H9 (cell line): ENCODE results near the gene ARMC10. TPM values are rescaled to one million over a fixed set of nuclear protein-coding genes. Genes with fewer than 3 reads are reported as not detected.
A peak's percentile ranks its signal among the peaks of the same experiment; 100 is the strongest.

Experiments
- DNase-seq: peaks from one replicate; pipeline ENCODE4 v3.0.0-alpha.2; 2017
- H2AFZ ChIP-seq: one replicate; pipeline ENCODE4 v1.6.1; 2013; ENCODE audit warnings: mild to moderate bottlenecking, low read length, control low read depth, moderate library complexity
- H2AK5ac ChIP-seq: 2 replicates; pipeline ENCODE4 v1.6.1; 2013; ENCODE audit warnings: low read length, control low read depth, mixed read lengths; ENCODE audit not compliant: insufficient read length
- H2BK120ac ChIP-seq: one replicate; pipeline ENCODE4 v1.6.1; 2013; ENCODE audit warnings: low read depth, mild to moderate bottlenecking, low read length, control low read depth, inconsistent platforms; ENCODE audit not compliant: poor library complexity, severe bottlenecking
- H2BK12ac ChIP-seq: 2 replicates; pipeline ENCODE4 v1.6.1; 2013; ENCODE audit warnings: low read length, control low read depth, mixed read lengths, low read depth; ENCODE audit not compliant: insufficient read length
- H2BK15ac ChIP-seq: 2 replicates; pipeline ENCODE4 v1.6.1; 2013; ENCODE audit warnings: low read depth, low read length, control low read depth
- H2BK20ac ChIP-seq: one replicate; pipeline ENCODE4 v1.6.1; 2013; ENCODE audit warnings: low read depth, mild to moderate bottlenecking, low read length, control low read depth, inconsistent platforms; ENCODE audit not compliant: poor library complexity, severe bottlenecking
- H2BK5ac ChIP-seq: 2 replicates; pipeline ENCODE4 v1.6.1; 2013; ENCODE audit warnings: low read length, control low read depth, mixed read lengths; ENCODE audit not compliant: insufficient read length
- H3K14ac ChIP-seq: 2 replicates; pipeline ENCODE4 v1.6.1; 2013; ENCODE audit warnings: low read length, control low read depth; ENCODE audit not compliant: insufficient read depth
- H3K18ac ChIP-seq: 2 replicates; pipeline ENCODE4 v1.6.1; 2013; ENCODE audit warnings: low read depth, mild to moderate bottlenecking, mixed read lengths, low read length, control low read depth; ENCODE audit not compliant: insufficient read length
- H3K23ac ChIP-seq: 2 replicates; pipeline ENCODE4 v1.6.1; 2013; ENCODE audit warnings: low read length, control low read depth, mixed read lengths, low read depth; ENCODE audit not compliant: insufficient read length
- H3K23me2 ChIP-seq: 2 replicates; pipeline ENCODE4 v1.6.1; 2013; ENCODE audit warnings: low read depth, mild to moderate bottlenecking, mixed read lengths, low read length, control low read depth; ENCODE audit not compliant: insufficient read length, poor library complexity, severe bottlenecking
- H3K27ac ChIP-seq: 2 replicates; pipeline ENCODE4 v1.5.1; 2013; ENCODE audit warnings: low read length, control low read depth, mixed read lengths, low read depth; ENCODE audit not compliant: insufficient read length
- H3K27me3 ChIP-seq: 2 replicates; pipeline ENCODE4 v1.6.1; 2013; ENCODE audit warnings: low read length, control low read depth, inconsistent platforms; ENCODE audit not compliant: insufficient read depth
- H3K4ac ChIP-seq: 2 replicates; pipeline ENCODE4 v1.6.1; 2013; ENCODE audit warnings: low read depth, mild to moderate bottlenecking, control low read depth, inconsistent platforms, low read length, moderate library complexity
- H3K4me1 ChIP-seq: 2 replicates; pipeline ENCODE4 v1.6.1; 2013; ENCODE audit warnings: low read length, control low read depth, inconsistent platforms; ENCODE audit not compliant: insufficient read depth
- H3K4me2 ChIP-seq: 2 replicates; pipeline ENCODE4 v1.6.1; 2013; ENCODE audit warnings: low read length, control low read depth, mixed read lengths; ENCODE audit not compliant: insufficient read length, insufficient read depth
- H3K56ac ChIP-seq: 2 replicates; pipeline ENCODE4 v1.6.1; 2013; ENCODE audit warnings: low read depth, mild to moderate bottlenecking, mixed read lengths, low read length, control low read depth; ENCODE audit not compliant: insufficient read length
- H3K79me1 ChIP-seq: 2 replicates; pipeline ENCODE4 v1.6.1; 2013; ENCODE audit warnings: low read depth, mild to moderate bottlenecking, moderate library complexity, low read length, control low read depth, inconsistent platforms; ENCODE audit not compliant: insufficient read depth, poor library complexity, severe bottlenecking
- H3K79me2 ChIP-seq: 2 replicates; pipeline ENCODE4 v1.6.1; 2013; ENCODE audit warnings: low read length, control low read depth, inconsistent platforms; ENCODE audit not compliant: insufficient read depth
- H3K9ac ChIP-seq: 2 replicates; pipeline ENCODE4 v1.6.1; 2013; ENCODE audit warnings: low read length, control low read depth, mixed read lengths; ENCODE audit not compliant: insufficient read length; ENCODE audit errors: extremely low read depth
- H3K9me3 ChIP-seq: one replicate; pipeline ENCODE4 v1.6.1; 2013; ENCODE audit warnings: low read depth, low read length, inconsistent platforms; ENCODE audit not compliant: control insufficient read depth
- H3T11ph ChIP-seq: one replicate; pipeline ENCODE4 v1.6.1; 2013; ENCODE audit warnings: mild to moderate bottlenecking, low read length, control low read depth, inconsistent platforms
- H4K20me1 ChIP-seq: one replicate; pipeline ENCODE4 v1.6.1; 2013; ENCODE audit not compliant: control insufficient read depth, insufficient read length, insufficient read depth
- H4K5ac ChIP-seq: 2 replicates; pipeline ENCODE4 v1.6.1; 2013; ENCODE audit warnings: low read depth, mild to moderate bottlenecking, mixed read lengths, low read length, control low read depth; ENCODE audit not compliant: insufficient read length
- H4K8ac ChIP-seq: replicated peaks from 2 replicates; pipeline ENCODE4 v1.6.1; 2013; ENCODE audit warnings: low read length, control low read depth, mixed read lengths, low read depth; ENCODE audit not compliant: insufficient read length
- H4K91ac ChIP-seq: 2 replicates; pipeline ENCODE4 v1.6.1; 2013; ENCODE audit warnings: low read depth, mild to moderate bottlenecking, moderate library complexity, mixed read lengths, low read length, control low read depth; ENCODE audit not compliant: insufficient read length
- H3K27ac Mint-ChIP-seq, 3 experiments: 2 replicates in 2 of 3; 3 replicates in 1 of 3; pipeline ENCODE4 v1.8.0; 2020 to 2021; ENCODE audit warnings: mixed read lengths in 3 of 3, mild to moderate bottlenecking in 1 of 3, moderate library complexity in 1 of 3
- H3K27me3 Mint-ChIP-seq: 2 replicates; pipeline ENCODE4 v1.8.0; 2021; ENCODE audit warnings: low read depth, mild to moderate bottlenecking, moderate library complexity, mixed read lengths
- H3K36me3 Mint-ChIP-seq, 3 experiments: 2 replicates in 2 of 3; 3 replicates in 1 of 3; pipeline ENCODE4 v1.8.0; 2020 to 2021; ENCODE audit warnings: low read depth in 3 of 3, mixed read lengths in 3 of 3; ENCODE audit not compliant: insufficient read depth in 1 of 3
- H3K4me1 Mint-ChIP-seq, 2 experiments: 2 replicates each; pipeline ENCODE4 v1.8.0; 2020; ENCODE audit warnings: mixed read lengths in 2 of 2
- H3K4me3 Mint-ChIP-seq, 2 experiments: 2 replicates in 1 of 2; 3 replicates in 1 of 2; pipeline ENCODE4 v1.8.0; 2020 to 2021; ENCODE audit warnings: mild to moderate bottlenecking in 2 of 2, mixed read lengths in 2 of 2, moderate library complexity in 1 of 2
- H3K9me3 Mint-ChIP-seq, 2 experiments: 2 replicates in 1 of 2; 3 replicates in 1 of 2; pipeline ENCODE4 v1.8.0; 2020; ENCODE audit warnings: mild to moderate bottlenecking in 2 of 2, mixed read lengths in 2 of 2, moderate library complexity in 1 of 2
- CTCF ChIP-seq: fragments of 200-600 bp; sonication (generic); conservative IDR thresholded peaks from 3 replicates; pipeline ENCODE4 v1.8.0; 2021; ENCODE audit warnings: antibody characterized with exemption, mild to moderate bottlenecking
- WGBS: extraction: QIAGEN DNeasy Blood & Tissue Kit; methylation state at CpG from one replicate; pipeline ENCODE4 v1.1.7; 2013; ENCODE audit warnings: missing lambda C conversion rate, low lambda C conversion rate, mixed read lengths; ENCODE audit not compliant: insufficient read length; ENCODE audit errors: extremely low coverage; 5-methylcytosine and 5-hydroxymethylcytosine counted together
- total RNA-seq: library from RNA; stranded (reverse); gene quantifications from 2 replicates; pipeline ENCODE4 v1.2.1, GENCODE V29; 2021

ARMC10 gene
- total RNA-seq, 1 experiment from 2014 or later = 46.8 TPM

GRCh38 chr7:103114576-103115008 lies 39.7 kb downstream of the ARMC10 start:
- no peak overlapping the region for H2BK20ac ChIP-seq
- no peak overlapping the region for H3K23ac ChIP-seq
- H3K9ac ChIP-seq = no peak overlapping the region
- H2BK12ac ChIP-seq = no peak overlapping the region
- Mint-ChIP-seq H3K27ac (peak overlapping the region in 1 of 3 experiments; percentile 22; a peak in 2 of 7 replicates), H3K4me3 (no peak overlapping the region), H3K4me1 (no peaks in the 10 kb centered on the region), H3K27me3 (no peaks in the 10 kb centered on the region), H3K9me3 (peaks cover 0 to 2% of the 10 kb centered on the region in 2 experiments; a peak in 1 of 5 replicates), H3K36me3 (peaks cover 20 to 27% (median 22%) of the 10 kb centered on the region in 3 experiments; a peak in 6 of 7 replicates)
- H3K23me2 ChIP-seq = no peaks in the 10 kb centered on the region
- H2BK15ac ChIP-seq = no peak overlapping the region
- H4K91ac ChIP-seq = no peak overlapping the region
- H2BK5ac ChIP-seq = no peak overlapping the region
- no peaks in the 10 kb centered on the region for H4K20me1 ChIP-seq
- no peak overlapping the region for H4K5ac ChIP-seq
- H4K8ac ChIP-seq = no peak overlapping the region
- H3K4ac ChIP-seq = no peak overlapping the region
- H3K56ac ChIP-seq = no peak overlapping the region
- DNase-seq = no peak
- H3K27me3 ChIP-seq = no peaks in the 10 kb centered on the region
- no peak overlapping the region for H2AFZ ChIP-seq
- WGBS = no CpG with 5 or more reads among the region's 1 CpG
- no peak overlapping the region for H3T11ph ChIP-seq
- H3K14ac ChIP-seq = no peak overlapping the region
- no peak overlapping the region for H3K18ac ChIP-seq
- H3K27ac ChIP-seq = no peak overlapping the region
- H3K79me1 ChIP-seq = no peaks in the 10 kb centered on the region
- no peaks in the 10 kb centered on the region for H3K9me3 ChIP-seq
- no peaks in the 10 kb centered on the region for H3K4me1 ChIP-seq
- no peak overlapping the region for H2AK5ac ChIP-seq
- H3K79me2 ChIP-seq = no peaks in the 10 kb centered on the region
- no peak overlapping the region for H2BK120ac ChIP-seq
- no peak for TF ChIP-seq CTCF
- no peak overlapping the region for H3K4me2 ChIP-seq
